HEK293 (cell line): ENCODE data around the gene BRD3.

ENCODE experiments used
- CTCF ChIA-PET: fragments of 350-600 bp; formaldehyde crosslinking; extraction: SDS; loops from one replicate; lab custom pipeline; 2021; ENCODE audit warnings: antibody characterized with exemption; lab: Yijun Ruan, JAX
- POLR2A ChIA-PET: fragments of 300-600 bp; formaldehyde crosslinking; extraction: SDS; loops from one replicate; lab custom pipeline; 2020; ENCODE audit warnings: antibody characterized with exemption, inconsistent platforms; lab: Yijun Ruan, JAX
- H3K27ac ChIP-seq: fragments of 200-500 bp; sonication (Bioruptor generic); 2 replicates; pipeline ENCODE4 v1.5.1; 2014; ENCODE audit warnings: low read depth, low read length, control low read depth, inconsistent platforms; ENCODE audit errors: extremely low read depth
- H3K36me3 ChIP-seq, 2 experiments: fragments of 200-500 bp in 1 of 2; sonication (Bioruptor generic) in 1 of 2; 1 replicate in 1 of 2; 2 replicates in 1 of 2; pipeline ENCODE4 v1.5.1; 2014 to 2017; ENCODE audit warnings: inconsistent platforms in 2 of 2, low read length in 2 of 2; ENCODE audit not compliant: control insufficient read depth in 2 of 2, insufficient read depth in 1 of 2
- H3K4me1 ChIP-seq: fragments of 200-500 bp; sonication (Bioruptor generic); 2 replicates; pipeline ENCODE4 v1.5.1; 2014; ENCODE audit warnings: mild to moderate bottlenecking, low read length, inconsistent platforms; ENCODE audit not compliant: control insufficient read depth, insufficient read depth
- H3K4me3 ChIP-seq: 2 replicates; pipeline ENCODE4 v1.5.1; 2011; ENCODE audit warnings: low read depth, mild to moderate bottlenecking, control low read depth, low read length, moderate library complexity
- H3K9me3 ChIP-seq: fragments of 200-500 bp; sonication (Bioruptor generic); 2 replicates; pipeline ENCODE4 v1.5.1; 2014; ENCODE audit warnings: low read depth, low read length, inconsistent platforms; ENCODE audit not compliant: control insufficient read depth, insufficient read depth
- AEBP2 ChIP-seq: fragments of 450-650 bp; formaldehyde crosslinking; IDR thresholded peaks from 2 replicates; pipeline ENCODE4 v1.5.1; 2016; ENCODE audit warnings: missing biosample characterization, missing genetic modification characterization, borderline replicate concordance
- CTCF ChIP-seq: fragments of 450-650 bp; formaldehyde crosslinking; IDR thresholded peaks from 2 replicates; pipeline ENCODE4 v1.5.1; 2016; ENCODE audit warnings: missing biosample characterization, missing genetic modification characterization
- HOXC10 ChIP-seq: sonication (generic); formaldehyde crosslinking; IDR thresholded peaks from 2 replicates; pipeline ENCODE4 v1.8.1; 2023; ENCODE audit warnings: mild to moderate bottlenecking, missing genetic modification reagents
- KLF7 ChIP-seq: fragments of 450-650 bp; formaldehyde crosslinking; IDR thresholded peaks from 2 replicates; pipeline ENCODE4 v1.5.1; 2016; ENCODE audit warnings: missing biosample characterization, missing genetic modification characterization, borderline replicate concordance
- OSR2 ChIP-seq: fragments of 450-650 bp; formaldehyde crosslinking; IDR thresholded peaks from 2 replicates; pipeline ENCODE4 v1.5.1; 2016; ENCODE audit warnings: missing biosample characterization, missing genetic modification characterization
- OVOL3 ChIP-seq: fragments of 450-650 bp; formaldehyde crosslinking; IDR thresholded peaks from 2 replicates; pipeline ENCODE4 v1.5.1; 2016; ENCODE audit warnings: missing biosample characterization, missing genetic modification characterization
- REST ChIP-seq: fragments of 450-650 bp; formaldehyde crosslinking; IDR thresholded peaks from 2 replicates; pipeline ENCODE4 v1.5.1; 2016; ENCODE audit warnings: missing biosample characterization, missing genetic modification characterization
- TCF7L2 ChIP-seq: IDR thresholded peaks from 2 replicates; pipeline ENCODE4 v1.6.1; 2011; ENCODE audit warnings: low read depth, mild to moderate bottlenecking, inconsistent platforms, low read length, moderate library complexity, borderline replicate concordance
- ZBTB17 ChIP-seq: fragments of 450-650 bp; formaldehyde crosslinking; IDR thresholded peaks from 2 replicates; pipeline ENCODE4 v1.5.1; 2016; ENCODE audit warnings: missing biosample characterization, missing genetic modification characterization
- ZBTB8A ChIP-seq: fragments of 450-650 bp; formaldehyde crosslinking; IDR thresholded peaks from 2 replicates; pipeline ENCODE4 v1.5.1; 2016; ENCODE audit warnings: missing biosample characterization, missing genetic modification characterization
- ZFP3 ChIP-seq: fragments of 450-650 bp; formaldehyde crosslinking; IDR thresholded peaks from 2 replicates; pipeline ENCODE4 v1.5.1; 2016; ENCODE audit warnings: low read depth, missing biosample characterization, missing genetic modification characterization
- ZFP41 ChIP-seq: fragments of 450-650 bp; formaldehyde crosslinking; IDR thresholded peaks from 2 replicates; pipeline ENCODE4 v1.5.1; 2016; ENCODE audit warnings: missing biosample characterization, missing genetic modification characterization, borderline replicate concordance
- ZNF266 ChIP-seq: fragments of 450-650 bp; formaldehyde crosslinking; IDR thresholded peaks from 2 replicates; pipeline ENCODE4 v1.5.1; 2016; ENCODE audit warnings: missing biosample characterization, missing genetic modification characterization, low read depth
- ZNF335 ChIP-seq: fragments of 450-650 bp; formaldehyde crosslinking; conservative IDR thresholded peaks from 2 replicates; pipeline ENCODE4 v1.5.1; 2016; ENCODE audit warnings: missing biosample characterization, missing genetic modification characterization
- ZNF473 ChIP-seq: fragments of 450-650 bp; formaldehyde crosslinking; IDR thresholded peaks from 2 replicates; pipeline ENCODE4 v1.5.1; 2017; ENCODE audit warnings: missing biosample characterization, missing genetic modification characterization
- ZNF510 ChIP-seq: fragments of 450-650 bp; formaldehyde crosslinking; IDR thresholded peaks from 2 replicates; pipeline ENCODE4 v1.5.1; 2018; ENCODE audit warnings: mild to moderate bottlenecking, missing genetic modification characterization, missing biosample characterization; ENCODE audit not compliant: insufficient replicate concordance
- ZNF521 ChIP-seq: fragments of 450-650 bp; formaldehyde crosslinking; IDR thresholded peaks from 2 replicates; pipeline ENCODE4 v1.5.1; 2017; ENCODE audit warnings: missing biosample characterization, mild to moderate bottlenecking, missing genetic modification characterization
- ZNF626 ChIP-seq: fragments of 450-650 bp; sonication (Bioruptor Pico); formaldehyde crosslinking; IDR thresholded peaks from 2 replicates; pipeline ENCODE4 v1.5.1; 2018; ENCODE audit warnings: missing biosample characterization, missing genetic modification characterization, inconsistent platforms
- ZNF639 ChIP-seq: fragments of 450-650 bp; formaldehyde crosslinking; IDR thresholded peaks from 2 replicates; pipeline ENCODE4 v1.5.1; 2016; ENCODE audit warnings: missing biosample characterization, missing genetic modification characterization
- ZNF645 ChIP-seq: fragments of 450-650 bp; formaldehyde crosslinking; IDR thresholded peaks from 2 replicates; pipeline ENCODE4; 2016; ENCODE audit warnings: missing biosample characterization, missing genetic modification characterization
- ZNF677 ChIP-seq: fragments of 450-650 bp; IDR thresholded peaks from 2 replicates; pipeline ENCODE4 v1.5.0; 2018; ENCODE audit warnings: missing biosample characterization, mild to moderate bottlenecking, missing genetic modification characterization, moderate library complexity
- ZNF768 ChIP-seq: fragments of 450-650 bp; formaldehyde crosslinking; IDR thresholded peaks from 2 replicates; pipeline ENCODE4 v1.5.1; 2018; ENCODE audit warnings: missing biosample characterization, mild to moderate bottlenecking, missing genetic modification characterization
- ZNF837 ChIP-seq: fragments of 450-650 bp; formaldehyde crosslinking; IDR thresholded peaks from 2 replicates; pipeline ENCODE4 v1.5.1; 2016; ENCODE audit warnings: missing biosample characterization, missing genetic modification characterization
- ZXDB ChIP-seq: fragments of 450-650 bp; formaldehyde crosslinking; IDR thresholded peaks from 2 replicates; pipeline ENCODE4 v1.5.1; 2016; ENCODE audit warnings: missing biosample characterization, missing genetic modification characterization

The BRD3 gene

GRCh38 chr9:134025606-134026541 is 42.0 kb downstream of the BRD3 start:
- ChIA-PET POLR2A (interaction anchor here (0.6 to 1.9 kb wide), 9 partner anchors 9 to 1575 kb away, joined by 3 to 14 read pairs (median 3); partner anchors contain the start of gene WDR5), CTCF (interaction anchor here (0.7 to 7.5 kb wide), 5 partner anchors 31 to 233 kb away, joined by 3 to 51 read pairs (median 6); partner anchors contain the start of gene WDR5)
- Histone ChIP-seq H3K4me3 (peak overlapping the region; percentile 50), H3K9me3 (no peaks in the 10 kb centered on the region), H3K27ac (peak overlapping the region; percentile 41; the same call in 1 of the 2 replicates), H3K4me1 (0 out of 2 replicates have a peak, but pooled peaks cover 2% of the 10 kb centered on the region), H3K36me3 (peaks cover 0 to 40% of the 10 kb centered on the region in 2 experiments; a peak in 2 of 3 replicates)
- TF ChIP-seq REST (tag by site-specific recombination) (no peak), ZNF639 (tag by site-specific recombination) (no peak), ZNF837 (no peak), KLF7 (tag by site-specific recombination) (no peak), ZBTB8A (tag by site-specific recombination) (peak; percentile 73), ZNF510 (tag by site-specific recombination) (no peak), ZBTB17 (tag by site-specific recombination) (no peak), OSR2 (peak; percentile 11; the same call in 1 of the 2 replicates), ZNF266 (tag by site-specific recombination) (no peak), ZNF521 (tag by site-specific recombination) (no peak), ZNF473 (tag by site-specific recombination) (no peak), ZFP41 (tag by site-specific recombination) (no peak), ZFP3 (tag by site-specific recombination) (no peak), ZNF645 (tag by site-specific recombination) (no peak), TCF7L2 (peak; percentile 25; the same call in 1 of the 2 replicates), ZNF626 (tag by site-specific recombination) (no peak), ZNF768 (tag by site-specific recombination) (no peak), CTCF (tag by site-specific recombination) (peak; percentile 21; the same call in 1 of the 2 replicates), OVOL3 (tag by site-specific recombination) (no peak), ZNF677 (tag by site-specific recombination) (no peak), ZNF335 (tag by site-specific recombination) (peak; percentile 88), AEBP2 (tag by site-specific recombination) (no peak), HOXC10 (no peak), ZXDB (peak; percentile 56; the same call in 1 of the 2 replicates)
